Neural crest cell (in vitro differentiated cells): Measurements from ENCODE around the gene POLR2M. TPM values are rescaled to one million over a fixed set of nuclear protein-coding genes. Genes with fewer than 3 reads are reported as not detected.

Experiments used
- DNase-seq: peaks from one replicate; pipeline ENCODE4 v3.0.0; 2021; ENCODE audit warnings: low read depth, mixed read lengths, low spot score
- H3K27ac Mint-ChIP-seq: one replicate; pipeline ENCODE4 v1.8.0; 2021; ENCODE audit warnings: mild to moderate bottlenecking, mixed read lengths; ENCODE audit not compliant: unreplicated experiment
- H3K27me3 Mint-ChIP-seq: 2 replicates; pipeline ENCODE4 v1.8.0; 2021; ENCODE audit warnings: low read depth, mild to moderate bottlenecking, mixed read lengths
- H3K36me3 Mint-ChIP-seq: 2 replicates; pipeline ENCODE4 v1.8.0; 2021; ENCODE audit warnings: low read depth, mild to moderate bottlenecking, mixed read lengths
- H3K4me1 Mint-ChIP-seq: 2 replicates; pipeline ENCODE4 v1.8.0; 2021; ENCODE audit warnings: mixed read lengths
- H3K4me3 Mint-ChIP-seq: one replicate; pipeline ENCODE4 v1.8.0; 2021; ENCODE audit warnings: mild to moderate bottlenecking, mixed read lengths
- H3K9me3 Mint-ChIP-seq: 2 replicates; pipeline ENCODE4 v1.8.0; 2021; ENCODE audit warnings: mixed read lengths
- CTCF ChIP-seq: fragments of 200-600 bp; sonication (generic); conservative IDR thresholded peaks from 2 replicates; pipeline ENCODE4 v1.5.0; 2021; ENCODE audit warnings: antibody characterized with exemption, mild to moderate bottlenecking
- total RNA-seq: library from RNA; stranded (reverse); gene quantifications from 2 replicates; pipeline ENCODE4 v1.2.1, GENCODE V29; 2021

The POLR2M gene
- total RNA-seq, 1 donor from 2014 or later: 73.6 TPM

- no peaks in the 10 kb centered on the region for H3K4me1 Mint-ChIP-seq
- DNase-seq: no peak
- no peak overlapping the region for H3K4me3 Mint-ChIP-seq
- H3K27ac Mint-ChIP-seq: no peak overlapping the region
- peaks cover 50% of the 10 kb centered on the region for H3K27me3 Mint-ChIP-seq
- H3K36me3 Mint-ChIP-seq: no peaks in the 10 kb centered on the region
- TF ChIP-seq CTCF: no peak
- no peaks in the 10 kb centered on the region for H3K9me3 Mint-ChIP-seq
Measured at GRCh38 chr15:57698991-57699390, 7.5 kb upstream of the POLR2M start.

GRCh38 chr15:57703387-57703786 is 3.1 kb upstream of the POLR2M start:
- Mint-ChIP-seq H3K27me3 (peaks cover 58% of the 10 kb centered on the region), H3K36me3 (peaks cover 4% of the 10 kb centered on the region), H3K27ac (no peak overlapping the region), H3K4me3 (no peak overlapping the region), H3K4me1 (peaks cover 13% of the 10 kb centered on the region), H3K9me3 (peaks cover 6% of the 10 kb centered on the region)
- no peak for TF ChIP-seq CTCF
- DNase-seq: no peak

GRCh38 chr15:57704441-57704840 is 2.1 kb upstream of the POLR2M start:
- no peak for DNase-seq
- Mint-ChIP-seq H3K4me1 (peaks cover 17% of the 10 kb centered on the region), H3K27me3 (peaks cover 52% of the 10 kb centered on the region), H3K27ac (no peak overlapping the region), H3K4me3 (peak overlapping the region; percentile 58), H3K36me3 (peaks cover 6% of the 10 kb centered on the region), H3K9me3 (peaks cover 6% of the 10 kb centered on the region)
- no peak for TF ChIP-seq CTCF

- peak overlapping the region; percentile 95 for H3K27ac Mint-ChIP-seq
- H3K9me3 Mint-ChIP-seq: peaks cover 6% of the 10 kb centered on the region
- peaks cover 22% of the 10 kb centered on the region for H3K4me1 Mint-ChIP-seq
- TF ChIP-seq CTCF: no peak
- H3K36me3 Mint-ChIP-seq: peaks cover 15% of the 10 kb centered on the region
- DNase-seq: no peak
- peak overlapping the region; percentile 92 for H3K4me3 Mint-ChIP-seq
- H3K27me3 Mint-ChIP-seq: peaks cover 41% of the 10 kb centered on the region
Measured at GRCh38 chr15:57705746-57706404, 639 bp upstream of the POLR2M start.

GRCh38 chr15:57708047-57708446 is 1.5 kb downstream of the POLR2M start:
- peak overlapping the region; percentile 92 for H3K4me3 Mint-ChIP-seq
- DNase-seq: no peak
- no peak overlapping the region for H3K27ac Mint-ChIP-seq
- H3K27me3 Mint-ChIP-seq: peaks cover 23% of the 10 kb centered on the region
- TF ChIP-seq CTCF: no peak
- H3K9me3 Mint-ChIP-seq: peaks cover 6% of the 10 kb centered on the region
- peaks cover 24% of the 10 kb centered on the region for H3K36me3 Mint-ChIP-seq
- H3K4me1 Mint-ChIP-seq: peaks cover 22% of the 10 kb centered on the region
